Left colon (tissue), 2 donors: ENCODE data around the gene SNX33. TPM values are rescaled to one million over a fixed set of nuclear protein-coding genes. Genes with fewer than 3 reads are reported as not detected.
"Not testable (repeated sequence)": the region's sequence is repeated elsewhere in the genome, so short reads cannot be mapped to it uniquely, and the experiment has no call there.

ENCODE experiments used
- ATAC-seq: fragments of 200-7000 bp; cut with Tn5 transposase; one replicate; pipeline ENCODE4 v1.9.1; 2020; ENCODE audit warnings: mild to moderate bottlenecking, moderate library complexity
- DNase-seq, 2 donors: peaks; one replicate each; pipeline ENCODE4 v3.0.0-alpha.2; 2020
- intact Hi-C, 2 donors: fragments of 100-400 bp; cut with DNase I in 1 of 2; cut with micrococcal nuclease in 1 of 2; formaldehyde crosslinking; loops; one replicate each; pipeline versions ENCODE4 v1.11.2 to v1.14.0; 2022; cut with DNase I, micrococcal nuclease
- total RNA-seq, 2 donors: library from RNA; stranded (reverse); fragmentation: NEBNext Ultra II Directional; extraction: Animal tissue kit (Norgen Biotek cat#: 25700); gene quantifications; one replicate each; pipeline ENCODE4 v1.2.1, GENCODE V29; 2021
- donor health status: DM: no; HTN: no; CAD: no.
- donor health status: DM: yes; HTN: yes; CAD: no.

The SNX33 gene
- total RNA-seq, 2 donors from 2014 or later = 24.3 to 29.3 TPM

GRCh38 chr15:75694241-75695182 is 46.8 kb downstream of the SNX33 start:
- intact Hi-C loops = no loop called here
- DNase-seq (peak; percentile 60 to 76), ATAC-seq (peak; percentile 59)

GRCh38 chr15:75695220-75695619 is 47.5 kb downstream of the SNX33 start:
- intact Hi-C loops = no loop called here
- no peak for ATAC-seq
- no peak for DNase-seq

- DNase-seq = no peak
- ATAC-seq = no peak
- intact Hi-C loops = no loop called here
Measured at GRCh38 chr15:75695634-75696310, 48.1 kb downstream of the SNX33 start.

- intact Hi-C loops = no loop called here
Measured at GRCh38 chr15:75696311-75696720, 48.6 kb downstream of the SNX33 start.

GRCh38 chr15:75696854-75697259 is 49.1 kb downstream of the SNX33 start:
- no peak for DNase-seq
- intact Hi-C loops = no loop called here
- no peak for ATAC-seq

More at GRCh38 chr15:75696311-75696720, 48.6 kb downstream of the SNX33 start:
- ATAC-seq = peak; percentile 9
- peak in 1 of 2 donors; percentile 65 for DNase-seq

- ATAC-seq = peak; percentile 10
- intact Hi-C loops = no loop called here
- peak in 1 of 2 donors; percentile 60 for DNase-seq
Measured at GRCh38 chr15:75697523-75697922, 49.8 kb downstream of the SNX33 start.

- DNase-seq, intact Hi-C loops, ATAC-seq: not testable (repeated sequence)
Measured at GRCh38 chr15:75697974-75698747, 50.4 kb downstream of the SNX33 start.

- ATAC-seq, intact Hi-C loops, DNase-seq: not testable (repeated sequence)
Measured at GRCh38 chr15:75699517-75699916, 51.8 kb downstream of the SNX33 start.

GRCh38 chr15:75699961-75700874 is 52.5 kb downstream of the SNX33 start:
- DNase-seq = peak in 1 of 2 donors; percentile 64
- intact Hi-C loops, ATAC-seq: not testable (repeated sequence)

- ATAC-seq, DNase-seq, intact Hi-C loops: not testable (repeated sequence)
Measured at GRCh38 chr15:75701071-75702003, 53.6 kb downstream of the SNX33 start.

- no peak for DNase-seq
- ATAC-seq = no peak
- intact Hi-C loops = no loop called here
Measured at GRCh38 chr15:75702436-75702835, 54.7 kb downstream of the SNX33 start.

GRCh38 chr15:75703440-75704262 is 55.9 kb downstream of the SNX33 start:
- intact Hi-C loops, DNase-seq, ATAC-seq: not testable (repeated sequence)

- ATAC-seq (no peak), DNase-seq (no peak)
- intact Hi-C loops = no loop called here
Measured at GRCh38 chr15:75704263-75704615, 56.5 kb downstream of the SNX33 start.

GRCh38 chr15:75704618-75705017 is 56.9 kb downstream of the SNX33 start:
- intact Hi-C loops = no loop called here
- DNase-seq (no peak), ATAC-seq (no peak)

GRCh38 chr15:75705375-75705774 is 57.7 kb downstream of the SNX33 start:
- DNase-seq, ATAC-seq, intact Hi-C loops: not testable (repeated sequence)
